NB4 (cell line): ENCODE measurements around the gene TERT.

ENCODE experiments used
- DNase-seq: peaks from one replicate; pipeline ENCODE4 v3.0.0; 2010; ENCODE audit warnings: low read depth
- H3K4me3 ChIP-seq: one replicate; pipeline ENCODE4 v1.5.1; 2011; ENCODE audit warnings: mild to moderate bottlenecking, low read depth, low read length, moderate library complexity
- CTCF ChIP-seq: IDR thresholded peaks from one replicate; pipeline ENCODE4 v1.5.1; 2012; ENCODE audit warnings: low read depth, low read length
- MAX ChIP-seq: IDR thresholded peaks from 2 replicates; pipeline ENCODE4 v1.6.1; 2011; ENCODE audit warnings: low read depth, low read length
- MYC ChIP-seq: IDR thresholded peaks from 2 replicates; pipeline ENCODE4 v1.6.1; 2011; ENCODE audit warnings: low read depth, low read length
- POLR2A ChIP-seq: IDR thresholded peaks from 2 replicates; pipeline ENCODE4 v1.6.1; 2011; ENCODE audit warnings: mild to moderate bottlenecking; ENCODE audit not compliant: insufficient read length; ENCODE audit errors: extremely low read depth

TERT gene

GRCh38 chr5:1242733-1243486 is 52.0 kb downstream of the TERT start:
- DNase-seq = no peak

GRCh38 chr5:1241509-1242080 is 53.3 kb downstream of the TERT start:
- TF ChIP-seq MAX = no peak
- no peak for TF ChIP-seq MYC
- no peak for TF ChIP-seq POLR2A
- TF ChIP-seq CTCF = no peak
- DNase-seq = no peak
- no peak overlapping the region for H3K4me3 ChIP-seq

More at GRCh38 chr5:1242733-1243486, 52.0 kb downstream of the TERT start:
- TF ChIP-seq CTCF (no peak), MAX (no peak), MYC (no peak), POLR2A (no peak)
- H3K4me3 ChIP-seq = no peak overlapping the region

- DNase-seq = no peak
- no peak overlapping the region for H3K4me3 ChIP-seq
- no peak for TF ChIP-seq POLR2A
- TF ChIP-seq CTCF = no peak
- TF ChIP-seq MYC = no peak
- no peak for TF ChIP-seq MAX
Observed at GRCh38 chr5:1240496-1241260, 54.2 kb downstream of the TERT start.

GRCh38 chr5:1239505-1240251 is 55.2 kb downstream of the TERT start:
- no peak for TF ChIP-seq MAX
- no peak for TF ChIP-seq MYC
- TF ChIP-seq POLR2A = no peak
- no peak for TF ChIP-seq CTCF
- no peak for DNase-seq
- H3K4me3 ChIP-seq = no peak overlapping the region

- no peak for TF ChIP-seq CTCF
- H3K4me3 ChIP-seq = no peak overlapping the region
- DNase-seq = no peak
Observed at GRCh38 chr5:1235838-1236237, 59.0 kb downstream of the TERT start.
